HG02759 (cell line): ENCODE measurements around the gene LGALS9C.
"Not testable (repeated sequence)": the region's sequence is repeated elsewhere in the genome, so short reads cannot be mapped to it uniquely, and the experiment has no call there.

Experiments
- ATAC-seq: cut with Tn5 transposase; IDR thresholded peaks from one replicate; pipeline ENCODE4 v1.9.1; 2021; ENCODE audit warnings: mild to moderate bottlenecking, moderate library complexity; ENCODE audit not compliant: unreplicated experiment

LGALS9C gene

GRCh38 chr17:18478362-18478761, 1.8 kb downstream of the LGALS9C start:
- ATAC-seq: not testable (repeated sequence)

- not testable (repeated sequence) for ATAC-seq
These were observed 2.5 kb downstream of the LGALS9C start for GRCh38 chr17:18478977-18479595.

GRCh38 chr17:18481775-18482174, 5.2 kb downstream of the LGALS9C start:
- ATAC-seq: not testable (repeated sequence)

GRCh38 chr17:18485936-18486464, 9.4 kb downstream of the LGALS9C start:
- ATAC-seq: not testable (repeated sequence)

- ATAC-seq: not testable (repeated sequence)
These were observed 11.0 kb downstream of the LGALS9C start for GRCh38 chr17:18487633-18488032.

GRCh38 chr17:18488622-18489021, 12.0 kb downstream of the LGALS9C start:
- not testable (repeated sequence) for ATAC-seq

- not testable (repeated sequence) for ATAC-seq
These were observed 13.4 kb downstream of the LGALS9C start for GRCh38 chr17:18490016-18490415.

- ATAC-seq: peak; percentile 68
These were observed 16.3 kb downstream of the LGALS9C start for GRCh38 chr17:18492712-18493480.

- ATAC-seq: not testable (repeated sequence)
These were observed 17.7 kb downstream of the LGALS9C start for GRCh38 chr17:18494250-18494768.

- not testable (repeated sequence) for ATAC-seq
These were observed 20.5 kb downstream of the LGALS9C start for GRCh38 chr17:18497044-18497443.

- not testable (repeated sequence) for ATAC-seq
These were observed 22.5 kb downstream of the LGALS9C start for GRCh38 chr17:18499100-18499499.

- not testable (repeated sequence) for ATAC-seq
These were observed 23.2 kb downstream of the LGALS9C start for GRCh38 chr17:18499756-18500155.

GRCh38 chr17:18500281-18500680, 23.7 kb downstream of the LGALS9C start:
- ATAC-seq: not testable (repeated sequence)

- not testable (repeated sequence) for ATAC-seq
These were observed 24.2 kb downstream of the LGALS9C start for GRCh38 chr17:18500816-18501215.

GRCh38 chr17:18503221-18503620, 26.6 kb downstream of the LGALS9C start:
- not testable (repeated sequence) for ATAC-seq

- ATAC-seq: not testable (repeated sequence)
These were observed 31.1 kb downstream of the LGALS9C start for GRCh38 chr17:18507729-18508128.

- not testable (repeated sequence) for ATAC-seq
These were observed 32.1 kb downstream of the LGALS9C start for GRCh38 chr17:18508667-18509066.

GRCh38 chr17:18521100-18521499, 44.5 kb downstream of the LGALS9C start:
- not testable (repeated sequence) for ATAC-seq

GRCh38 chr17:18525015-18525414, 48.4 kb downstream of the LGALS9C start:
- not testable (repeated sequence) for ATAC-seq

- ATAC-seq: not testable (repeated sequence)
These were observed 49.7 kb downstream of the LGALS9C start for GRCh38 chr17:18526168-18526800.

- ATAC-seq: not testable (repeated sequence)
These were observed 50.8 kb downstream of the LGALS9C start for GRCh38 chr17:18527354-18527753.
